Measurements from ENCODE around the gene PRKAG2.
"Not testable (repeated sequence)": the region's sequence is repeated elsewhere in the genome, so short reads cannot be mapped to it uniquely, and the experiment has no call there.

The PRKAG2 gene

DNA sequence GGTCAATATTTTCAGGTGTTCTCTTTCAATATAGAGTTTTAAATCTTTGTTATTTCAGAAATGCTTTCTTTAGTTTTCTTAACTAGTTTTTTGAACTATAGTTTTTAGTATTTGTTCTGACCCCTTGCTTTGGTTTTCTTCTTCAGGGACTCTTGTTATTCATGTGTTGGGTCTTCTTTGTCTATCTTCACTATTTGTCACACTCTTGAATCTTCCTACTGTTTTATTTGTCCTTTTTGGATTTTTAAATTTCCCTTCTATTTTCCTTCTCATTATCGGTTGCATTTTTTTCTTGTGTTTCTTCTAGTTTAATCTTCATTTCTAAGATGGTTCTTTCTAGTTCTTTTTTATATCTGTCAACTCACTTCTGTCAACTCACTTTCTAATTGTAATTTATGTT is 37.1 kb upstream of the PRKAG2 start:
- Histone ChIP-seq H3K36me3 (ENCODE audit: insufficient read depth, low read depth, low read length) (no peaks in the 10 kb centered on the region), H3K9ac (ENCODE audit: low read depth, low read length) (no peak overlapping the region), H3K4me3 (ENCODE audit: low read length) (no peak overlapping the region), H3K9me3 (ENCODE audit: insufficient read depth, low read depth, low read length) (peaks cover 9% of the 10 kb centered on the region; the same call in 1 of the 2 replicates), H3K27ac (ENCODE audit: low read length) (no peak overlapping the region), H3K27me3 (ENCODE audit: insufficient read depth, low read length) (no peaks in the 10 kb centered on the region), H3K4me1 (ENCODE audit: insufficient read depth, low read length) (no peaks in the 10 kb centered on the region)

DNA sequence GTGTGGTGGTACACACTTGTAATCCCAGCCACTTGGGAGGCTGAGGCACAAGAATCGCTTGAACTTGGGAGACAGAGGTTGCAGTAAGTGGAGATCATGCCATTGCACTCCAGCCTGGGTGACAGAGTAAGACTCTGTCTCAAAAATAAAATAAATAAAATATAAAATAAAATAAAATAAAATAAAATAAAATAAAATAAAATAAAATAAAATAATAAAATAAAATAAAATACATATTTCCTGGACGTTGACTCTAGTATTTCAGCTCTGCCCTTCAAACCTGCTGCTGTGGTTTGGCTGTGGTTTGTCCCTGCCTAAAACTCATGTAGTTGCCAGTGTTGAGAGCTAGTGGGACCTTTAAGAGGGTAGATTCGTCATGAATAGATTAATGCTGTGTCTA is 33.7 kb upstream of the PRKAG2 start:
- H3K4me1 ChIP-seq (ENCODE audit: insufficient read depth, low read length); H3K36me3 ChIP-seq (ENCODE audit: insufficient read depth, low read depth, low read length); H3K27me3 ChIP-seq (ENCODE audit: insufficient read depth, low read length); H3K27ac ChIP-seq (ENCODE audit: low read length); H3K9me3 ChIP-seq (ENCODE audit: insufficient read depth, low read depth, low read length); H3K9ac ChIP-seq (ENCODE audit: low read depth, low read length); H3K4me3 ChIP-seq (ENCODE audit: low read length): not testable (repeated sequence)

DNA sequence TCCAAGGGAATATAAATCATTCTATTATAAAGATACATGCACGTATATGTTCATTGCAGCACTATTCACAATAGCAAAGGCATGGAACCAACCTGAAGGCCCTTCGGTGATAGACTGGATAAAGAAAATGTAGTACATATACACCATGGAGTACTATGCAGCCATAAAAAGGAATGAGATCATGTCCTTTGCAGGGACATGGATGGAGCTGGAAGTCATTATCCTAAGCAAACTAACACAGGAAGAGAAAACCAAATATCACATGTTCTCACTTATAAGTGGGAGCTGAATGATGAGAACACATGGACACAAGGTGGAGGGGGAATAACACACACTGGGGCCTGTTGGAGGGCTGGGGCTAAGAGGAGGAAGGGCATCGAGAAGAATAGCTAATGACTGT is 30.2 kb upstream of the PRKAG2 start:
- H3K4me1 ChIP-seq (ENCODE audit: insufficient read depth, low read length); H3K27me3 ChIP-seq (ENCODE audit: insufficient read depth, low read length); H3K36me3 ChIP-seq (ENCODE audit: insufficient read depth, low read depth, low read length); H3K4me3 ChIP-seq (ENCODE audit: low read length); H3K9ac ChIP-seq (ENCODE audit: low read depth, low read length); H3K9me3 ChIP-seq (ENCODE audit: insufficient read depth, low read depth, low read length); H3K27ac ChIP-seq (ENCODE audit: low read length): not testable (repeated sequence)

DNA sequence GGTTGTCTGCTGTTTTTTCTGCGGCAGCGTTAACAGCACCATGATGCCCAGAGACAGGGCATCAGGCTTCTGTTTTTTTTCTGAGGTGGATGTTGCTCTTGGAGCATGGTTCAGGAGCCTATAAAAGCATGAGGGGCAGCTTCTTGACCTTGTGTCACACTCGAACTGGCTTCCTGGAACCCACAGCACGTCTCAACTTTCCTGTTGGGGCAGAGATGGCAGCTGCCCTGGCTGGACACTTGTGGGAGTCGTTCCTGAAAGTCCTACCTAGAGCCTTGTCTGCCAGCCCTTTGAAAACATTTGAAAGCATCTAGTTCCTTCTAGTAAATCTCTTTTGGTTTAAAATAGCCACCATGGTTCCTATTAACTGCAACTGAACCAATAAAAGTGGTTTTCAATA is 28.9 kb upstream of the PRKAG2 start:
- H3K4me1 ChIP-seq (ENCODE audit: insufficient read depth, low read length) = no peaks in the 10 kb centered on the region
- no peak overlapping the region for H3K9ac ChIP-seq (ENCODE audit: low read depth, low read length)
- H3K36me3 ChIP-seq (ENCODE audit: insufficient read depth, low read depth, low read length) = no peaks in the 10 kb centered on the region
- no peak overlapping the region for H3K4me3 ChIP-seq (ENCODE audit: low read length)
- H3K9me3 ChIP-seq (ENCODE audit: insufficient read depth, low read depth, low read length) = no peaks in the 10 kb centered on the region
- no peak overlapping the region for H3K27ac ChIP-seq (ENCODE audit: low read length)
- H3K27me3 ChIP-seq (ENCODE audit: insufficient read depth, low read length) = no peaks in the 10 kb centered on the region

DNA sequence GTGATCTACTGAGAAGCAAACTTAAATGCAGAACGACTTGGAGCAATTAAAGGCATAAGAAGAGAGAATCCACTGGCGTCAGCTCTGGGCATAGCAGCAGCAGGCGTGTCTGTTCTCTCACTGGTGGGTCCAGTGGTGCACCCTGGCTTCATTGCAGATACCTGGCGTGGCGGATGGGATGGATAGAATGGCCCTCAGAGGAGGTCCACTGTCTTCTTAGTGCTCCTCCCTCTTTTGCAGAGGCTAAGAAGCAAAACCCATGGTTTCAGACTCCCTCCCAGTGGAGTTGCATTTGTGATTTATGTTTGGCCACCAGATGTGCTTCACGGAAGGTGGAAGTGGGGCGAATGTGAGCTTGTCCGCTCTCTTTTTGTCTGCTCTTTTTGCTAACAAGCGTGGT is 28.4 kb upstream of the PRKAG2 start:
- no peaks in the 10 kb centered on the region for H3K36me3 ChIP-seq (ENCODE audit: insufficient read depth, low read depth, low read length)
- H3K4me1 ChIP-seq (ENCODE audit: insufficient read depth, low read length) = no peaks in the 10 kb centered on the region
- H3K9ac ChIP-seq (ENCODE audit: low read depth, low read length) = no peak overlapping the region
- H3K4me3 ChIP-seq (ENCODE audit: low read length) = no peak overlapping the region
- no peak overlapping the region for H3K27ac ChIP-seq (ENCODE audit: low read length)
- no peaks in the 10 kb centered on the region for H3K9me3 ChIP-seq (ENCODE audit: insufficient read depth, low read depth, low read length)
- H3K27me3 ChIP-seq (ENCODE audit: insufficient read depth, low read length) = no peaks in the 10 kb centered on the region

DNA sequence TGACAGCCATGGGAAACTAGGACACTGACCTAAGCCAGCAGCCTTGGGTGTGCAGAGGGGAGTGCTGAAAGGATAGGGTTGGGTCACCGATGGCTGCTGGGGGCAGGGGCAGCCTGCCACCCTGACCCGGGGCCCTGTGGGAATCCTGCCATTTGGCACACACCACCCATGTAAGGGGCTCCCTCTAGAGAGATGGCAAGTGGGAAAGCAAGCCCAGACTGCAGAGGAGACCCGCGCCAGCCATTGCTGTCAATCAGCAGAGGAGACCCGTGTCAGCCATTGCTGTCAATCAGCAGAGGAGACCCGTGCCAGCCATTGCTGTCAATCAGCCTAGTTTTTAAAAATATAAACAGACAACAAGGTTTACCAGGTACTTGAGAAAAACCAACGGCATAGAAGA is 27.4 kb upstream of the PRKAG2 start:
- H3K9me3 ChIP-seq (ENCODE audit: insufficient read depth, low read depth, low read length) = no peaks in the 10 kb centered on the region
- no peaks in the 10 kb centered on the region for H3K27me3 ChIP-seq (ENCODE audit: insufficient read depth, low read length)
- no peak overlapping the region for H3K9ac ChIP-seq (ENCODE audit: low read depth, low read length)
- H3K36me3 ChIP-seq (ENCODE audit: insufficient read depth, low read depth, low read length) = no peaks in the 10 kb centered on the region
- H3K4me1 ChIP-seq (ENCODE audit: insufficient read depth, low read length) = no peaks in the 10 kb centered on the region
- no peak overlapping the region for H3K27ac ChIP-seq (ENCODE audit: low read length)
- no peak overlapping the region for H3K4me3 ChIP-seq (ENCODE audit: low read length)

DNA sequence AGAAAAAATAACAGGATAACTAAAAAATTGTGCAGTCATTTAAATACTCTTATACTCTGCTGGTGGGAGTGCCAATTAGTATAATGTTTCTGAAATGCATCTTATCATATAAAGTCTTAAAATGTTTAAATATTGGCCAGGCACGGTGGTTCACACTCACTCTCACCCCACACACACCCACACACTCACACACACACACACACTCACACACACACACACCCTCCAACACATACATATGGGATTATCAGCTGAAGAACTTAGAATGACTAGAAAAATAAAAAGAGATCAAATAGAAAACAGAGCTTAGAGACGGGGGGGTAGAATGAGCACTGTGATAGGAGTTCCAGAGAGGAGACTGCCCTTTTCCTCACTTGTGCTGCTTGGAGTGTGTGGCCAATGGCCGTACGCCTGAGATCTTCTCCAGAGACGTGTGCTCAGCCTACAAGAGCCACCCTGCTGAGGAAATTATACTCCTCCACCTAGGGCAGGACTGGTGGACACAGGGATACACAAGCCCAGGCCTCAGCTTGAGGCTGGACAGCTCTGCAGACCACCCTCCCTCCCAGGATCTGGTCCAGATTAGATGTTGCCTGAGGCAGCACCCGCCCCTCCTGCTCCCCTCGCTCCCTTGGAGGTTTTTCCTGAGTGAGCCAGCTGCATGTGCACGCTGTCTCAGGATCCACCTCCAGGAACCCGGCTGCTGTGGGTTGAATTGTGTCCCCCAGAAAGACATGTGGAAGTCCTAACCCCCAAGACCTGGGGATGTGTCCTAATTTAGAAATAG is 26.5 kb upstream of the PRKAG2 start:
- no peaks in the 10 kb centered on the region for H3K4me1 ChIP-seq (ENCODE audit: insufficient read depth, low read length)
- no peaks in the 10 kb centered on the region for H3K27me3 ChIP-seq (ENCODE audit: insufficient read depth, low read length)
- no peak overlapping the region for H3K27ac ChIP-seq (ENCODE audit: low read length)
- H3K9me3 ChIP-seq (ENCODE audit: insufficient read depth, low read depth, low read length) = no peaks in the 10 kb centered on the region
- no peaks in the 10 kb centered on the region for H3K36me3 ChIP-seq (ENCODE audit: insufficient read depth, low read depth, low read length)
- no peak overlapping the region for H3K4me3 ChIP-seq (ENCODE audit: low read length)
- no peak overlapping the region for H3K9ac ChIP-seq (ENCODE audit: low read depth, low read length)

DNA sequence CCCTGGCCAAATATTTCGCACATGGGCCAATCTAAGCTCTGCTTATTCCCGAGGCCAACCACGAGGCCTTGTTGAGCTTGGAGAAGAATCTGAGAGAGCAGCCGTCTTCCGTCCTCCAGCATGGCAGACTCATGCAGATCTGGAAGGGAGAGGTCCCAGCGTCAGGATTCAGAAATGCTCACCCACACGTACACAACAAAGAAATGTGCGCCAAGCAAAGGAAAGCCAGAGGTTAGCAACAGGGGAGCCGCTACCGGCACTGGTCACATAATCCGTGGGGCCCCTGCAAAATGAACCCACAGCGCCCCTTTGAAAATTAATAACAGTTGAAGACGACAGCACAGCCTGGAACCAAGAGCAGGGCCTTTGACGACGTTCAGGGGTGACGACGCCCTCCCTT is 25.4 kb upstream of the PRKAG2 start:
- Histone ChIP-seq H3K27me3 (ENCODE audit: insufficient read depth, low read length) (0 out of 2 replicates have a peak, but pooled peaks cover 2% of the 10 kb centered on the region), H3K9ac (ENCODE audit: low read depth, low read length) (no peak overlapping the region), H3K4me3 (ENCODE audit: low read length) (no peak overlapping the region), H3K36me3 (ENCODE audit: insufficient read depth, low read depth, low read length) (no peaks in the 10 kb centered on the region), H3K9me3 (ENCODE audit: insufficient read depth, low read depth, low read length) (no peaks in the 10 kb centered on the region), H3K4me1 (ENCODE audit: insufficient read depth, low read length) (no peaks in the 10 kb centered on the region), H3K27ac (ENCODE audit: low read length) (no peak overlapping the region)

DNA sequence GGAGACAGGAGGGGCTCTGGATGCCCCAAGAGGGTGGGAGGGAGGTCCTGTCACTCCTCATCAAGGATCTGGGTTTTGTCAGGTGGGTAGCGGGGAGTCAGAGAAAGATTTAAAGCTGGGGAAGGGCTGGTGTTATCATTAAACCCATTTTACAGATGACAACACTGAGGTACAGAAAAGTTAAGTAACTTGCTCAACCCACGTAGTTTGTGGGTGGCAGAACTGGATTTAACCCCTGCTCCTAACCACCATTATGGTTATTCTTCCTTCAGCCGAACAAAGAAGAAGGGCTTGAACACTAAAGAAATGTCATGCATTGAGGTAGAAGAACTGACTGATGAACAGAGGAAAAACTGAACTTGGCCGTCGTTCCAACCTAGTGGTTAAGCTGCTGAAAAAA is 24.9 kb upstream of the PRKAG2 start:
- H3K4me1 ChIP-seq (ENCODE audit: insufficient read depth, low read length) = no peaks in the 10 kb centered on the region
- H3K4me3 ChIP-seq (ENCODE audit: low read length) = no peak overlapping the region
- no peak overlapping the region for H3K9ac ChIP-seq (ENCODE audit: low read depth, low read length)
- H3K36me3 ChIP-seq (ENCODE audit: insufficient read depth, low read depth, low read length) = no peaks in the 10 kb centered on the region
- 0 out of 2 replicates have a peak, but pooled peaks cover 2% of the 10 kb centered on the region for H3K27me3 ChIP-seq (ENCODE audit: insufficient read depth, low read length)
- no peak overlapping the region for H3K27ac ChIP-seq (ENCODE audit: low read length)
- no peaks in the 10 kb centered on the region for H3K9me3 ChIP-seq (ENCODE audit: insufficient read depth, low read depth, low read length)

DNA sequence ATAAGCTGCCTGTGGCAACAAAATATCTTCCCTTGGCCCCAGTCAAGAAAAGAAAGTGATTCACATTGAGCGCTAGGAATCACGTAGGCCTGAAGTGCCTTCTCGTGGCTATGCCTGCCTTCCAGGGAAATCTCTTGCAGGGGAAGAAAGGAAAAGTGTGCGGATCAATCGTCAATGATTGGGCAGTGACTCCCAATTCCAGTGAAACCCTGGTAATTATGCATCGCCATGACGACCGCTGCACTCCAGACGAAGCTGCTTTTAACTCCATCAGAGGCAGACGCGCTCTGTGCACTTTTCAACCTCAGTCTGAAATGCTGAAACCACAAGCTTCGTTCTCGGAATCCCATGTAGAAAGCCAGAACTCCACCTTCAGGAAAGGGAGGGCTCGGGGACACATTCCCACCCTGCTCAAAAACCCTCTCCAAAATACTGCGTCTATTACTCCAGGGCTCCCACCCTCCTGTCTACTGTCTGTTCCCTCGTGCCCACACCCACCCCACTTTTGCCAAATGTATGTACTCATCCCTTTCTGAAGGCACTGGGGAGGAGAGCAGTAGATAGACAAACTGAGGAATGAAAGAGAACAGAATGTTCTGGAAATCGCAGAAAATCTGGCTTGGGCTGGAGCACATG is 24.2 kb upstream of the PRKAG2 start:
- H3K36me3 ChIP-seq (ENCODE audit: insufficient read depth, low read depth, low read length) = no peaks in the 10 kb centered on the region
- no peak overlapping the region for H3K27ac ChIP-seq (ENCODE audit: low read length)
- no peaks in the 10 kb centered on the region for H3K9me3 ChIP-seq (ENCODE audit: insufficient read depth, low read depth, low read length)
- H3K4me3 ChIP-seq (ENCODE audit: low read length) = no peak overlapping the region
- H3K9ac ChIP-seq (ENCODE audit: low read depth, low read length) = no peak overlapping the region
- 0 out of 2 replicates have a peak, but pooled peaks cover 2% of the 10 kb centered on the region for H3K27me3 ChIP-seq (ENCODE audit: insufficient read depth, low read length)
- H3K4me1 ChIP-seq (ENCODE audit: insufficient read depth, low read length) = no peaks in the 10 kb centered on the region

DNA sequence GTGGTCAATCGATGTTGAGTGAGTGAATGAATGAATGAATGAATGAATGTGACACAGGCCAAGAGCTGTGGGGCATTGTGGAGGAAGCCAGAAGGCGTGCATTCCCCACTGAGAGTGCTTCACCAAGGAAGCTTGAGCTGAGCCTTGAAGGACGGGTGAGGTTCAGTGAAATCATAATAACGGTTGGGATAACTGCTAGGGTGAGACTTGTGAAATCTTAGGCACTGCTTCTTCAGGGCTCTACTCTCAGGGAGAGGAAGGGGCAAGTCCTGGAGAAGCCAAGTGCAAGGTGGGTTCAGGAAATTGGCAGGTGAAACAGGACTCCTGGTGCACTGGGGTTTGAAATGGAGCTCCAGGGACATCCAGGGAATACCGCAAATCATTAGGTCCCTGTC is 23.7 kb upstream of the PRKAG2 start:
- Histone ChIP-seq H3K9me3 (ENCODE audit: insufficient read depth, low read depth, low read length) (no peaks in the 10 kb centered on the region), H3K27me3 (ENCODE audit: insufficient read depth, low read length) (0 out of 2 replicates have a peak, but pooled peaks cover 2% of the 10 kb centered on the region), H3K9ac (ENCODE audit: low read depth, low read length) (no peak overlapping the region), H3K4me3 (ENCODE audit: low read length) (no peak overlapping the region), H3K36me3 (ENCODE audit: insufficient read depth, low read depth, low read length) (no peaks in the 10 kb centered on the region), H3K27ac (ENCODE audit: low read length) (no peak overlapping the region), H3K4me1 (ENCODE audit: insufficient read depth, low read length) (no peaks in the 10 kb centered on the region)
